ENCODE data around the gene EIF6. TPM values are rescaled to one million over a fixed set of nuclear protein-coding genes. Genes with fewer than 3 reads are reported as not detected.
A peak's percentile ranks its signal among the peaks of the same experiment; 100 is the strongest.

The EIF6 gene
- total and polyA plus RNA-seq, 2 experiments from 2014 or later, result 149 to 215 TPM

DNA sequence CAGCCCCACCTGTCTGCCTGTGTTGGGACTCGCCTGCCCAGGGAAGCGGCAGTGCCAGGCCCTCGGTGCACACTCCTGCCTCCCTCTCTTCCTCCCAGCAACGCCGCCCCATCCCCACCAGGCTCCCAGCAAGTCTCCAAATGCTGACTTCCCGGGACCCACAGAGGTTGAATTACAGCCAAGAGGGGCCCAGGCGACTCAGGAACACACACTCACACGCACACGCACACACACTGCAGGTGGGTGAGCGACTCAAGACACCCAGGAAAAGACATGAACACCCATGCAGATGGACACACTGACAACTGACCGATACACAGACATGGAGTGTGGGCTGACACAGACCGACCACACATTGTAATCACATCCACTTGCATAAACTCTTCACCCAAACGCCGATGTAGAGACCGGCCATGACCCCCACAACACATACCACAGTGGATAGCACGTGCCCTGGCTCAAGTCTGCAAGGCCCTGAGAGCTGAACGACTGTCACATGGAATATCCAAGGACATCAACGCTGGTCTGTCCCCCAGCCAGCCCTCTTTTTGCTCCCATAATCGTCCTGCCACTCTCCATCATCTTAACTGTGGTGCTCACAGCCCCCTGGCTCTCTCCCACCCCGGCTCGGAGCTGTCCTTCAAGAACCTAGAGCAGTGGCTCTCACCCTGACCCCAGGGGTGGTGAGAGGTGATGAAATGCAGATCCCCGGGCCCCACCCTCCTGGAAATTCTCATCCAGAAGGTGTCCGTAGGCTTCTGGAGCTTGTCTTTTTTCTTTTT is 8.1 kb upstream of the EIF6 start:
- Mint-ChIP-seq H3K4me3 (no peak overlapping the region), H3K27me3 (ENCODE audit: insufficient read depth, low read depth, poor library complexity) (peaks cover 16% of the 10 kb centered on the region), H3K4me1 (no peaks in the 10 kb centered on the region; the same call in none of the 3 replicates), H3K9me3 (no peaks in the 10 kb centered on the region), H3K27ac (peak overlapping the region; percentile 48; the same call in 1 of the 2 replicates), H3K36me3 (ENCODE audit: low read depth) (no peaks in the 10 kb centered on the region)
- Histone ChIP-seq H3F3A (replicated peaks; ENCODE audit: low read depth) (no peaks in the 10 kb centered on the region), H3K79me2 (replicated peaks; ENCODE audit: insufficient read depth) (no peaks in the 10 kb centered on the region), H3K9me2 (ENCODE audit: insufficient read depth) (no peaks in the 10 kb centered on the region), H3K4me3 (no peak overlapping the region), H4K20me1 (replicated peaks; ENCODE audit: insufficient read depth) (no peaks in the 10 kb centered on the region), H3K4me1 (ENCODE audit: insufficient read depth) (no peaks in the 10 kb centered on the region), H2AFZ (peak overlapping the region; percentile 76; the same call in 1 of the 2 replicates), H3K27me3 (ENCODE audit: insufficient read depth) (no peaks in the 10 kb centered on the region), H3K27ac (ENCODE audit: low read depth) (no peak overlapping the region), H3K36me3 (ENCODE audit: insufficient read depth) (no peaks in the 10 kb centered on the region), H3K4me2 (no peak overlapping the region)
- ATAC-seq (peak; percentile 28), DNase-seq (ENCODE audit: low spot score) (no peak)
- TF ChIP-seq, protein P1, sequence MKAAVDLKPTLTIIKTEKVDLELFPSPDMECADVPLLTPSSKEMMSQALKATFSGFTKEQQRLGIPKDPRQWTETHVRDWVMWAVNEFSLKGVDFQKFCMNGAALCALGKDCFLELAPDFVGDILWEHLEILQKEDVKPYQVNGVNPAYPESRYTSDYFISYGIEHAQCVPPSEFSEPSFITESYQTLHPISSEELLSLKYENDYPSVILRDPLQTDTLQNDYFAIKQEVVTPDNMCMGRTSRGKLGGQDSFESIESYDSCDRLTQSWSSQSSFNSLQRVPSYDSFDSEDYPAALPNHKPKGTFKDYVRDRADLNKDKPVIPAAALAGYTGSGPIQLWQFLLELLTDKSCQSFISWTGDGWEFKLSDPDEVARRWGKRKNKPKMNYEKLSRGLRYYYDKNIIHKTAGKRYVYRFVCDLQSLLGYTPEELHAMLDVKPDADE (IDR thresholded peaks at IDR 0.05), result no peak
- TF ChIP-seq, protein P2, sequence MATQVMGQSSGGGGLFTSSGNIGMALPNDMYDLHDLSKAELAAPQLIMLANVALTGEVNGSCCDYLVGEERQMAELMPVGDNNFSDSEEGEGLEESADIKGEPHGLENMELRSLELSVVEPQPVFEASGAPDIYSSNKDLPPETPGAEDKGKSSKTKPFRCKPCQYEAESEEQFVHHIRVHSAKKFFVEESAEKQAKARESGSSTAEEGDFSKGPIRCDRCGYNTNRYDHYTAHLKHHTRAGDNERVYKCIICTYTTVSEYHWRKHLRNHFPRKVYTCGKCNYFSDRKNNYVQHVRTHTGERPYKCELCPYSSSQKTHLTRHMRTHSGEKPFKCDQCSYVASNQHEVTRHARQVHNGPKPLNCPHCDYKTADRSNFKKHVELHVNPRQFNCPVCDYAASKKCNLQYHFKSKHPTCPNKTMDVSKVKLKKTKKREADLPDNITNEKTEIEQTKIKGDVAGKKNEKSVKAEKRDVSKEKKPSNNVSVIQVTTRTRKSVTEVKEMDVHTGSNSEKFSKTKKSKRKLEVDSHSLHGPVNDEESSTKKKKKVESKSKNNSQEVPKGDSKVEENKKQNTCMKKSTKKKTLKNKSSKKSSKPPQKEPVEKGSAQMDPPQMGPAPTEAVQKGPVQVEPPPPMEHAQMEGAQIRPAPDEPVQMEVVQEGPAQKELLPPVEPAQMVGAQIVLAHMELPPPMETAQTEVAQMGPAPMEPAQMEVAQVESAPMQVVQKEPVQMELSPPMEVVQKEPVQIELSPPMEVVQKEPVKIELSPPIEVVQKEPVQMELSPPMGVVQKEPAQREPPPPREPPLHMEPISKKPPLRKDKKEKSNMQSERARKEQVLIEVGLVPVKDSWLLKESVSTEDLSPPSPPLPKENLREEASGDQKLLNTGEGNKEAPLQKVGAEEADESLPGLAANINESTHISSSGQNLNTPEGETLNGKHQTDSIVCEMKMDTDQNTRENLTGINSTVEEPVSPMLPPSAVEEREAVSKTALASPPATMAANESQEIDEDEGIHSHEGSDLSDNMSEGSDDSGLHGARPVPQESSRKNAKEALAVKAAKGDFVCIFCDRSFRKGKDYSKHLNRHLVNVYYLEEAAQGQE (IDR thresholded peaks at IDR 0.05; ENCODE audit: unreplicated experiment), result no peak
- TF ChIP-seq POLR2AphosphoS5 (IDR thresholded peaks at IDR 0.05; ENCODE audit: low read depth) (no peak), ZNF331 (CRISPR knock-in tag; IDR thresholded peaks at IDR 0.05; ENCODE audit: low read depth) (no peak), JUNB (IDR thresholded peaks at IDR 0.05; ENCODE audit: unreplicated experiment) (no peak), EZH2phosphoT487 (IDR thresholded peaks at IDR 0.05; ENCODE audit: unreplicated experiment) (no peak), EZH2 (IDR thresholded peaks at IDR 0.05; ENCODE audit: low read depth, unreplicated experiment) (no peak), CREB1 (CRISPR knock-in tag; IDR thresholded peaks at IDR 0.05; ENCODE audit: low read depth) (no peak), STAT1 (IDR thresholded peaks at IDR 0.05; ENCODE audit: unreplicated experiment) (no peak), ZNF114 (CRISPR knock-in tag; IDR thresholded peaks at IDR 0.05) (no peak), NANOG (IDR thresholded peaks at IDR 0.05; ENCODE audit: borderline replicate concordance) (no peak)
- TF ChIP-seq, protein P3, sequence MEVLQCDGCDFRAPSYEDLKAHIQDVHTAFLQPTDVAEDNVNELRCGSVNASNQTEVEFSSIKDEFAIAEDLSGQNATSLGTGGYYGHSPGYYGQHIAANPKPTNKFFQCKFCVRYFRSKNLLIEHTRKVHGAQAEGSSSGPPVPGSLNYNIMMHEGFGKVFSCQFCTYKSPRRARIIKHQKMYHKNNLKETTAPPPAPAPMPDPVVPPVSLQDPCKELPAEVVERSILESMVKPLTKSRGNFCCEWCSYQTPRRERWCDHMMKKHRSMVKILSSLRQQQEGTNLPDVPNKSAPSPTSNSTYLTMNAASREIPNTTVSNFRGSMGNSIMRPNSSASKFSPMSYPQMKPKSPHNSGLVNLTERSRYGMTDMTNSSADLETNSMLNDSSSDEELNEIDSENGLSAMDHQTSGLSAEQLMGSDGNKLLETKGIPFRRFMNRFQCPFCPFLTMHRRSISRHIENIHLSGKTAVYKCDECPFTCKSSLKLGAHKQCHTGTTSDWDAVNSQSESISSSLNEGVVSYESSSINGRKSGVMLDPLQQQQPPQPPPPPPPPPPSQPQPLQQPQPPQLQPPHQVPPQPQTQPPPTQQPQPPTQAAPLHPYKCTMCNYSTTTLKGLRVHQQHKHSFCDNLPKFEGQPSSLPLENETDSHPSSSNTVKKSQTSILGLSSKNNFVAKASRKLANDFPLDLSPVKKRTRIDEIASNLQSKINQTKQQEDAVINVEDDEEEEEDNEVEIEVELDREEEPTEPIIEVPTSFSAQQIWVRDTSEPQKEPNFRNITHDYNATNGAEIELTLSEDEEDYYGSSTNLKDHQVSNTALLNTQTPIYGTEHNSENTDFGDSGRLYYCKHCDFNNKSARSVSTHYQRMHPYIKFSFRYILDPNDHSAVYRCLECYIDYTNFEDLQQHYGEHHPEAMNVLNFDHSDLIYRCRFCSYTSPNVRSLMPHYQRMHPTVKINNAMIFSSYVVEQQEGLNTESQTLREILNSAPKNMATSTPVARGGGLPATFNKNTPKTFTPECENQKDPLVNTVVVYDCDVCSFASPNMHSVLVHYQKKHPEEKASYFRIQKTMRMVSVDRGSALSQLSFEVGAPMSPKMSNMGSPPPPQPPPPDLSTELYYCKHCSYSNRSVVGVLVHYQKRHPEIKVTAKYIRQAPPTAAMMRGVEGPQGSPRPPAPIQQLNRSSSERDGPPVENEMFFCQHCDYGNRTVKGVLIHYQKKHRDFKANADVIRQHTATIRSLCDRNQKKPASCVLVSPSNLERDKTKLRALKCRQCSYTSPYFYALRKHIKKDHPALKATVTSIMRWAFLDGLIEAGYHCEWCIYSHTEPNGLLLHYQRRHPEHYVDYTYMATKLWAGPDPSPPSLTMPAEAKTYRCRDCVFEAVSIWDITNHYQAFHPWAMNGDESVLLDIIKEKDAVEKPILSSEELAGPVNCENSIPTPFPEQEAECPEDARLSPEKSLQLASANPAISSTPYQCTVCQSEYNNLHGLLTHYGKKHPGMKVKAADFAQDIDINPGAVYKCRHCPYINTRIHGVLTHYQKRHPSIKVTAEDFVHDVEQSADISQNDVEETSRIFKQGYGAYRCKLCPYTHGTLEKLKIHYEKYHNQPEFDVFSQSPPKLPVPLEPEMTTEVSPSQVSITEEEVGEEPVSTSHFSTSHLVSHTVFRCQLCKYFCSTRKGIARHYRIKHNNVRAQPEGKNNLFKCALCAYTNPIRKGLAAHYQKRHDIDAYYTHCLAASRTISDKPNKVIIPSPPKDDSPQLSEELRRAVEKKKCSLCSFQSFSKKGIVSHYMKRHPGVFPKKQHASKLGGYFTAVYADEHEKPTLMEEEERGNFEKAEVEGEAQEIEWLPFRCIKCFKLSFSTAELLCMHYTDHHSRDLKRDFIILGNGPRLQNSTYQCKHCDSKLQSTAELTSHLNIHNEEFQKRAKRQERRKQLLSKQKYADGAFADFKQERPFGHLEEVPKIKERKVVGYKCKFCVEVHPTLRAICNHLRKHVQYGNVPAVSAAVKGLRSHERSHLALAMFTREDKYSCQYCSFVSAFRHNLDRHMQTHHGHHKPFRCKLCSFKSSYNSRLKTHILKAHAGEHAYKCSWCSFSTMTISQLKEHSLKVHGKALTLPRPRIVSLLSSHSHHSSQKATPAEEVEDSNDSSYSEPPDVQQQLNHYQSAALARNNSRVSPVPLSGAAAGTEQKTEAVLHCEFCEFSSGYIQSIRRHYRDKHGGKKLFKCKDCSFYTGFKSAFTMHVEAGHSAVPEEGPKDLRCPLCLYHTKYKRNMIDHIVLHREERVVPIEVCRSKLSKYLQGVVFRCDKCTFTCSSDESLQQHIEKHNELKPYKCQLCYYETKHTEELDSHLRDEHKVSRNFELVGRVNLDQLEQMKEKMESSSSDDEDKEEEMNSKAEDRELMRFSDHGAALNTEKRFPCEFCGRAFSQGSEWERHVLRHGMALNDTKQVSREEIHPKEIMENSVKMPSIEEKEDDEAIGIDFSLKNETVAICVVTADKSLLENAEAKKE (CRISPR knock-in tag; IDR thresholded peaks at IDR 0.05), result no peak
- TF ChIP-seq, protein P4, sequence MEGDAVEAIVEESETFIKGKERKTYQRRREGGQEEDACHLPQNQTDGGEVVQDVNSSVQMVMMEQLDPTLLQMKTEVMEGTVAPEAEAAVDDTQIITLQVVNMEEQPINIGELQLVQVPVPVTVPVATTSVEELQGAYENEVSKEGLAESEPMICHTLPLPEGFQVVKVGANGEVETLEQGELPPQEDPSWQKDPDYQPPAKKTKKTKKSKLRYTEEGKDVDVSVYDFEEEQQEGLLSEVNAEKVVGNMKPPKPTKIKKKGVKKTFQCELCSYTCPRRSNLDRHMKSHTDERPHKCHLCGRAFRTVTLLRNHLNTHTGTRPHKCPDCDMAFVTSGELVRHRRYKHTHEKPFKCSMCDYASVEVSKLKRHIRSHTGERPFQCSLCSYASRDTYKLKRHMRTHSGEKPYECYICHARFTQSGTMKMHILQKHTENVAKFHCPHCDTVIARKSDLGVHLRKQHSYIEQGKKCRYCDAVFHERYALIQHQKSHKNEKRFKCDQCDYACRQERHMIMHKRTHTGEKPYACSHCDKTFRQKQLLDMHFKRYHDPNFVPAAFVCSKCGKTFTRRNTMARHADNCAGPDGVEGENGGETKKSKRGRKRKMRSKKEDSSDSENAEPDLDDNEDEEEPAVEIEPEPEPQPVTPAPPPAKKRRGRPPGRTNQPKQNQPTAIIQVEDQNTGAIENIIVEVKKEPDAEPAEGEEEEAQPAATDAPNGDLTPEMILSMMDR (conservative IDR thresholded peaks at IDR 0.05; ENCODE audit: low read depth in 2 of 2), result no peak
